A204.1 (cell line): ENCODE measurements around the gene PRR15L.
A peak's percentile ranks its signal among the peaks of the same experiment; 100 is the strongest.
"Not testable (repeated sequence)": the region's sequence is repeated elsewhere in the genome, so short reads cannot be mapped to it uniquely, and the experiment has no call there.

Experiments used
- FAIRE-seq: peaks from 2 replicates; lab custom pipeline; 2012; peaks lifted over from hg19 to GRCh38; lab: Jason Lieb, UNC

The PRR15L gene

DNA sequence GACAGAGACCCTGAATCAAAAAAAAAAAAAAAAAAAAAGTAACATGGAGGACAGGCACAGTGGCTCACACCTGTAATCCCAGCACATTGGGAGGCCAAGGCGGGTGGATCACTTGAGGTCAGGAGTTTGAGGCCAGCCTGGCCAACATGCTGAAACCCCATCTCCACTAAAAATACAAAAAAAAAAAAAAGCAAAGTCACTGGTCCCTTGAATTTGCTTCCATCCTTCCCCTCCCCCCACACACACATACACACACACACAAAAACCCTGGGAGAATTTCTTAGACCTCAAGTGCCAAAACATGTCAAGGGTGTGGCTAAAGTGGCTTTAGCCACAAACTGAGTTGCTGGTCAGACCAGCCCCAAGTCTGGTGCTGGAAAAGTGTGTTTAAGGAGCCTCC lies 30.8 kb upstream of the PRR15L start:
- not testable (repeated sequence) for FAIRE-seq

GRCh38 chr17:47987240-47987835 lies 29.7 kb upstream of the PRR15L start:
- no peak for FAIRE-seq

DNA sequence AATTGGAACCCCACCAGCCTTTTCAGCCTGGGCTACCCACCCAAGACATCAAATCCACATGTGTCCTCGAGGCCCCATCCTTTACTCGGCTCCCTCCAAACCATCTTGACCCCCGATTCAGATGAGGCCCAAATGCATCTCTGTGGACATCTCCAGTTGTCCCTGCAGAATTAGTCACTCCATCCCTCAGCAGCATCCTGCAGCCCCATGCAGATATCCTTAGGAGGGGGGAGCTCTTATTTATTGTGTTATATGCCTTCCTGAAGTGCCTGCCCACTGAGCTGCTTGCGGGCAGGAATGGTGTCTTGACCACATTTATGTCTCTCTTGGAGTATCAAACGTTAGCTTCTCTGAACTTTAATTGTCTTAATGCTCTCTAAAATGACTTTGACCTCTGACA lies 28.8 kb upstream of the PRR15L start:
- FAIRE-seq = no peak

DNA sequence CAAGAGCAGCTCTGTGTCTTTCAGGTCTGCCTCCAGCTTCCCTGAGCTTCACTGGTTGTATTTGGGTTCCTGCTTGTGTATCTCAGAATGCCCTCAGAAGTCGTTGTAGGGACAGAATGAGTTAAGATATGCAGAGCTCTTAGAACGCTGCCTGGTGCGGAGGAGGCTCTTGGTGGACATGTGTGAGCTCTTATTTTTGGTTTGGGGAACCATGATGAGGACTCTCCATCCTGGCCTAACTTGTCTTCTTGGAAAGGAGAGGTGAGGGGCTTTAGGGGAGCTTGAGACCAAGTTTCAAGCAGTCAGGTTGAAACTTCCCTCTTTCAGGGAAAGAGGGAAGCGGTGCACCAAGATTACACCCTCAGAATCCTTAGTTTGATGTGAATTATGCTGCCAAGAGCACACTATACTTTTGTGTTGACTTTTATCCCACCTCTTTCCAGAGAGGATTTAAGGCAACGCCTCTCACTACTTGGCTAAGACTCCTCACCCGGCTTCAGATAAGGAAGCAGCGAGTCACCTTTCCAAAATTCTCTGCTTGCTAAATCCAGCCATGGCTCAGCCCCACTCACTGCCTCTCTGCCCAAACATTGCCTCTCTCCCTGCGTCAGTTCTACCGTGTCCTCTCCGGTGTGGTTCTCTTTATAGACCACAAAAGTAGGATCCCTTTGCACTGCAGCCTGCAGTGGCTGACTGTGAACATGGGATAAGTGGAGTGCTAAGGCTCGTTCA lies 26.0 kb upstream of the PRR15L start:
- no peak for FAIRE-seq

- no peak for FAIRE-seq
These were observed 25.1 kb upstream of the PRR15L start for GRCh38 chr17:47982645-47983390.

DNA sequence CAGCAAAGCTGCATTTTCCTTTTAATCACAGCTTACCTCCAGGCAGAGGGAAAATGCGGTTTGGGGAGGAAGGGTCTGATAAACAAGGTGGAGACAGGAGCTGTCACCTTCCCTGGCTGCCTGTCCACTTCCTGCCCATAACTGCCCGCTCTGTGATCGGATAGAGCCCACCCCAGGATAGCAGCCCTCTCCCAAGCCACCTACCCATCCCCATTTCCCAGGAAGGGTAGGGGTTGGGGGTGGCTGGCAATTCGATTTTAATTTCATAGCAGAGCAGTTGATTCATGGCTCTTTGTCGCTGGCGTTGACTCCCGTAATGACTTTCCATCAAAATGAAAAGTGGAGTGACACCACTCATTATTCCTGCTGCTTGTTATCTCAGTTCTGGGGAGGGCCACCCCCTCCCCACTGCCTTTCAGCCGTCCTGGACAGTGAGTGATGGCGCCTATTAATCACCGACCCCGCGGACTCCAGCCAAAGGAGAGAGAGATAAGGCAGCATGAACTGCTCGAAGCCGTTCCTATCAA lies 24.5 kb upstream of the PRR15L start:
- FAIRE-seq = no peak

- FAIRE-seq = no peak
These were observed 23.8 kb upstream of the PRR15L start for GRCh38 chr17:47981462-47981861.

GRCh38 chr17:47980541-47980940 lies 22.9 kb upstream of the PRR15L start:
- FAIRE-seq = no peak

- FAIRE-seq = no peak
These were observed 20.6 kb upstream of the PRR15L start for GRCh38 chr17:47978324-47978723.

GRCh38 chr17:47975823-47976205 lies 18.1 kb upstream of the PRR15L start:
- FAIRE-seq = no peak

GRCh38 chr17:47975189-47975822 lies 17.6 kb upstream of the PRR15L start:
- FAIRE-seq = no peak

GRCh38 chr17:47973541-47973940 lies 15.9 kb upstream of the PRR15L start:
- FAIRE-seq = no peak

DNA sequence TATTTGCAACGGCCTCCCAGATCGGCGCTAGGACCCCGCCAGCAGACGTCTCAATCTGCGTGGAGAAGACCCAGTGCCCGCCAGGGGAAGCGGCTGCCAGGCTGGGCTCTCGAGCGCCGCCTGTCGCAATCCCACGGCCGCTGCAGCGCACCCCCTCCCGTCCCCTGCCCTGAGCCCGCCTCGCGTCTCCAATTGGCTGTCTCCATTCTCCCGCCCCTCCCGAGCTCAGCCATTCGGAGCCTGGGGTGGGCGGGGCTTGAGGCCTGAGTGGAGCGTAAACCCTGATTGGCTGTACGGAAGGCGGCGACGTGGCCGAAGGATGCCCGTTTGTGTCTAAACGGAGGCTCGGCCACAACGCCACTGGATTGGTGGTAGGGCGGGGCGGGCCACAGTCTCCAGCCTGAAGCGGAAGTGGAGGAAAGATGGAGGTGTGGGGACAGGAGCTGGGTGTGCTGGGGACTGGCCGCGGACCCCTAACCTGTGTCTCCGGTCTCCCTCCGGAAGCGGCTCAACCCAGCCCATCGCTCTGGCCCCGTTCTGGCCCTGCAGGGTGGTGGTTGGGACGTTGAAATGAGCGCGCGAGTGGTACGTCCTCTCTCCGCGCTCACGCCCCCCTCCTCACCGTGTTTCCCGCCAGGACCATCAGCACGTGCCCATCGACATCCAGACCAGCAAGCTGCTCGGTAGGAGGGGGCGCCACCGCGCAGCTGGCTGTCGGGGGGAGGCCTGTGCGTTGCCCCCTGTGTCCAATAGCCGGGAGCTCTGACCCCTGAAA lies 13.2 kb upstream of the PRR15L start, which contains the start of gene CDK5RAP3:
Gene CDK5RAP3, plus strand, starts transcription at position 389 of the 775 bp plus-strand sequence. Its CDS starts 34 bp downstream, at position 423.
- FAIRE-seq = peak; percentile 98

DNA sequence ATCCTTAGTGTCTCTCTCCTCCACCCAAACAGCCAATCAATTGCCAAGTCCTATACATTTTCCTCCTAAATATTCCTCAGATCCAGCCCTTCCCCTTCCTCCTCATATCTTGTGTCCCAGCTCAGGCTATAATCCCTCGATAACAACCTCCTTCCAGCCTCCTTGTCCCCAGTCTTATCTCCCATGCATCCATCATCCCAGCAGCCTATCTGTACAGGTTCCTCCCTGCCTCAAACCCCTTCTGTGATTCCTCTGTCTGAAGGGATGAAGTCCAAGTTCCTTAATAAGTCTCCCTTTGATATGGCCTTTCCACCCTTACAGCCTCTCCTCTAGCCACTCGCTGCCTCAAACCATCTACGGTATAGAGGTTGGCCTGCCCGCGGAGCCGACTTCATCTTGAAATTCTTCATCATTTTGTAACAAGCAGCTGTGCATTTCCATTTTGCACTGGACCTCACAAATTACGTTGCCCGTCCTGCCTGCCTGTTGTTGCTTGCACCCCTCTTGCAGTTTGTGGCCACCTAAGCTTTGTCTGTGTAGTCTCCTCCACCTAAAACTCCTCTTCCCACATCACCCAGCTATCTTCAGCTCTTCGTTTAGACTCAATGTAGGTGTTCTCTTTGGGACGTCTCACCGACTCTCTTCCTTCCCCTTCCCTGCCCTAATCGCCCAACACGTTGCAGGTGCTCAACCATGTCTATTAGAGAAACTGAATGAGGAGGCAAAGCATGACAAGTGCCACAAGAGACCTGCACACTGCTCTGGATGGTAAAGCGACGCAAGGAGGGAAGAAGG lies 12.4 kb upstream of the PRR15L start:
- FAIRE-seq = no peak

DNA sequence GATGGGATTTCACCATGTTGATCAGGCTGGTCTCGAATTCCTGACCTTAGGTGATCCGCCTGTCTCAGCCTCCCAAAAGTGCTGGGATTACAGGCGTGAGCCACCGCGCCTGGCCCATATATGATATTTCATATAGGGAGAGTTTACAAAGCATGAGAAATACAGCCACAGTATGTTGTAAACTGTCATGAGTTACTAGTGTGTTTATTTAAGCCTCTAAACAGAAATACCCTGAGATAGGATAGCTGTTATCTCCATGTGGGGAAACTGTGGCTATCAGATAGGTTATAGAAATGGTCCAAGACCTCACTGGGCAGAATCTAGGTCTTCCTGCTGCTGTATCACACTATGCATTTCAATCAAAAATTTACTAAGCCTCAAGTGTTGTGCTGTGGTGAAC lies 11.2 kb upstream of the PRR15L start:
- no peak for FAIRE-seq

- no peak for FAIRE-seq
These were observed 10.0 kb upstream of the PRR15L start for GRCh38 chr17:47967607-47968252.

DNA sequence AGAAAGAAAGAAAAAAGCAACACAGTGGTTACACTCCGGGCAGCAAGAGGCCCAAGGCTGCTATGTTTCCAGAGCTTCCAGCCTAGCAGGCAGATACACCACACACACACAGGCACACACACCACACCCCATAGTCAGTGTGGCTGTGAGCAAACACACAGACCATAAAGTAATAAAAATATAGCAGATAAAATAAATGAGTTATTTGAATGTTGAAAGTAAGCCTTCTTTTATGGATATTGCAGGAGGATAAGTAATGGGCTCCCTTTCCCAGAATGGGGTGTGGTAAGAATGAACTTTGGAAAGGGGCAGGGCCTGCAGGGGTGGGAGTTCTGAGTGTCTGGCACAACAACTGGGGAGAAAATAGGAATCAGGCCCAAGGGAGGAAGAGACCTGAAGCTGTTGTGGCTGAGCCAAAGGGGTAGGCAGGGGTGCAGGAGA lies 8.4 kb upstream of the PRR15L start:
- no peak for FAIRE-seq

GRCh38 chr17:47964856-47965255 lies 7.2 kb upstream of the PRR15L start:
- no peak for FAIRE-seq

DNA sequence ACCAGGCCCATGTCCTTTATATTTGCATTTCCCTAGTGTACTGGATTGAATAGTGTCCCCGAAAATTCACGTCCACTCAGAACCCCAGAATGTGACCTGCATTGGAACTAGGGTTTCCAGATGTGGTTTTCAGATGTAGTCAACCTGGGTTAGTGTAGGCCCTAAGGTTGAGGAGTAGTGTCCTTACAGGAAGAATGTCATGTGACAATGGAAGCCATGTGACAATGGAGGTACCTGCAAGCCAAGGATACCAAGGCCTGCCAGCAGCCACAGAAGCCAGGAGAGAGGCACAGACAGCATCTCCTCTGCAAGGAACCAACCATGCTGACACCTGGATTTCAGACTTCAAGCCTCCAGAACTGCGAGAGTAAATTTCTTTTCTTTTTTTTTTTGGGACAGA lies 5.2 kb upstream of the PRR15L start:
- FAIRE-seq = no peak

GRCh38 chr17:47961406-47961805 lies 3.7 kb upstream of the PRR15L start:
- FAIRE-seq = no peak
